Neural cell (in vitro differentiated cells): Measurements from ENCODE around the gene ACTL10. TPM values are rescaled to one million over a fixed set of nuclear protein-coding genes. Genes with fewer than 3 reads are reported as not detected.

ENCODE experiments used
- H2AFZ ChIP-seq: fragments of 200-600, 300-800 bp; sonication (generic), shearing (Covaris generic); 2 replicates; pipeline ENCODE4 v1.6.0; 2014; ENCODE audit warnings: low read depth, mild to moderate bottlenecking, antibody characterized with exemption, low read length, moderate library complexity
- H3F3A ChIP-seq: fragments of 200-600 bp; shearing (Covaris generic); 2 replicates; pipeline ENCODE4 v1.6.1; 2016; ENCODE audit warnings: mild to moderate bottlenecking, moderate library complexity, mixed read lengths, antibody characterized with exemption, low read length; ENCODE audit not compliant: insufficient read depth, poor library complexity, severe bottlenecking
- H3K27ac ChIP-seq: fragments of 200-600, 300-800 bp; sonication (generic), shearing (Covaris generic); 2 replicates; pipeline ENCODE4 v1.5.1; 2014; ENCODE audit warnings: mild to moderate bottlenecking, low read length, moderate library complexity
- H3K27me3 ChIP-seq: fragments of 300-800, 200-600 bp; sonication (generic), shearing (Covaris generic); 2 replicates; pipeline ENCODE4 v1.6.0; 2014; ENCODE audit warnings: mild to moderate bottlenecking, low read depth, low read length, moderate library complexity; ENCODE audit not compliant: insufficient read depth
- H3K36me3 ChIP-seq: fragments of 300-800, 200-600 bp; sonication (generic), shearing (Covaris generic); 2 replicates; pipeline ENCODE4 v1.5.1; 2014; ENCODE audit warnings: mild to moderate bottlenecking, antibody characterized with exemption, low read length, moderate library complexity; ENCODE audit not compliant: insufficient read depth
- H3K4me2 ChIP-seq: fragments of 300-800, 200-600 bp; sonication (generic), shearing (Covaris generic); 2 replicates; pipeline ENCODE4 v1.6.0; 2014; ENCODE audit warnings: mild to moderate bottlenecking, low read length
- H3K4me3 ChIP-seq: fragments of 300-800, 200-600 bp; sonication (generic), shearing (Covaris generic); 2 replicates; pipeline ENCODE4 v1.5.1; 2014; ENCODE audit warnings: mild to moderate bottlenecking, low read length, moderate library complexity
- H3K79me2 ChIP-seq: fragments of 200-600 bp; shearing (Covaris generic); replicated peaks from 2 replicates; pipeline ENCODE4 v1.6.0; 2014; ENCODE audit warnings: mild to moderate bottlenecking, low read length, moderate library complexity; ENCODE audit not compliant: insufficient read depth
- H3K9ac ChIP-seq: fragments of 300-800, 200-600 bp; sonication (generic), shearing (Covaris generic); 2 replicates; pipeline ENCODE4 v1.6.1; 2016; ENCODE audit warnings: mild to moderate bottlenecking, low read length, mixed read lengths
- H3K9me2 ChIP-seq: fragments of 200-600 bp; shearing (Covaris generic); 2 replicates; pipeline ENCODE4 v1.6.1; 2016; ENCODE audit warnings: mild to moderate bottlenecking, low read length, mixed read lengths; ENCODE audit not compliant: insufficient read depth
- H3K9me3 ChIP-seq: fragments of 200-600, 300-800 bp; sonication (generic), shearing (Covaris generic); 2 replicates; pipeline ENCODE4 v1.6.1; 2016; ENCODE audit warnings: mild to moderate bottlenecking, mixed run types, low read length, moderate library complexity, mixed read lengths
- H4K20me1 ChIP-seq: fragments of 200-600 bp; shearing (Covaris generic); 2 replicates; pipeline ENCODE4 v1.6.1; 2016; ENCODE audit warnings: mild to moderate bottlenecking, mixed run types; ENCODE audit not compliant: insufficient read depth
- CTCF ChIP-seq: fragments of 450-650 bp; IDR thresholded peaks from 2 replicates; pipeline ENCODE4 v1.5.1; 2014; ENCODE audit warnings: antibody characterized with exemption, mild to moderate bottlenecking, moderate library complexity; ENCODE audit not compliant: poor library complexity, severe bottlenecking
- EP300 ChIP-seq: fragments of 450-650 bp; conservative IDR thresholded peaks from 2 replicates; pipeline ENCODE4 v1.6.1; 2014; ENCODE audit warnings: antibody characterized with exemption, mild to moderate bottlenecking, moderate library complexity; ENCODE audit not compliant: poor library complexity, severe bottlenecking
- EZH2 ChIP-seq: fragments of 200-600, 300-800 bp; shearing (Covaris generic), sonication (generic); IDR thresholded peaks from 2 replicates; pipeline ENCODE4 v1.6.1; 2014; ENCODE audit warnings: antibody characterized with exemption, low read length, borderline replicate concordance, mild to moderate bottlenecking; ENCODE audit not compliant: insufficient read depth, poor library complexity, severe bottlenecking
- MXI1 ChIP-seq: fragments of 450-650 bp; conservative IDR thresholded peaks from 2 replicates; pipeline ENCODE4 v1.6.1; 2014; ENCODE audit warnings: antibody characterized with exemption, mild to moderate bottlenecking; ENCODE audit not compliant: poor library complexity, severe bottlenecking
- POLR2AphosphoS5 ChIP-seq: IDR thresholded peaks from 2 replicates; pipeline ENCODE4 v1.6.1; 2012
- RAD21 ChIP-seq: fragments of 450-650 bp; conservative IDR thresholded peaks from 2 replicates; pipeline ENCODE4 v1.6.1; 2014; ENCODE audit warnings: antibody characterized with exemption, mild to moderate bottlenecking, moderate library complexity
- REST ChIP-seq: IDR thresholded peaks from 2 replicates; pipeline ENCODE4 v1.6.1; 2012; ENCODE audit warnings: borderline replicate concordance
- SMC3 ChIP-seq: fragments of 450-650 bp; conservative IDR thresholded peaks from 2 replicates; pipeline ENCODE4 v1.6.1; 2014; ENCODE audit warnings: antibody characterized with exemption, mild to moderate bottlenecking, moderate library complexity; ENCODE audit not compliant: poor library complexity
- TAF1 ChIP-seq: IDR thresholded peaks from 2 replicates; pipeline ENCODE4 v1.6.1; 2012; ENCODE audit warnings: low read depth
- polyA plus RNA-seq: library from polyadenylated mRNA; depleted of rRNA; stranded (reverse); fragments of >200 nt; gene quantifications from 2 replicates; pipeline ENCODE4 v1.2.3, GENCODE V29; 2014

ACTL10 gene
- polyA plus RNA-seq, 1 donor from 2014 or later, result not detected

GRCh38 chr20:33647603-33648395, 18.9 kb upstream of the ACTL10 start:
- Histone ChIP-seq H3K9me3 (no peaks in the 10 kb centered on the region), H4K20me1 (no peaks in the 10 kb centered on the region), H3K27me3 (no peaks in the 10 kb centered on the region), H3K9ac (no peak overlapping the region), H3K79me2 (no peaks in the 10 kb centered on the region), H3F3A (no peaks in the 10 kb centered on the region), H2AFZ (no peak overlapping the region), H3K27ac (no peak overlapping the region), H3K9me2 (no peaks in the 10 kb centered on the region), H3K4me2 (no peak overlapping the region), H3K36me3 (peaks cover 6% of the 10 kb centered on the region), H3K4me3 (no peak overlapping the region)
- TF ChIP-seq MXI1, result no peak
- no peak for TF ChIP-seq CTCF

GRCh38 chr20:33648396-33649004, 18.2 kb upstream of the ACTL10 start:
- no peak for TF ChIP-seq CTCF
- no peaks in the 10 kb centered on the region for H3K79me2 ChIP-seq
- no peaks in the 10 kb centered on the region for H3K9me2 ChIP-seq
- H3K4me3 ChIP-seq, result no peak overlapping the region
- H3K27me3 ChIP-seq, result no peaks in the 10 kb centered on the region
- H3K9ac ChIP-seq, result no peak overlapping the region
- no peaks in the 10 kb centered on the region for H3F3A ChIP-seq
- H3K4me2 ChIP-seq, result no peak overlapping the region
- peaks cover 6% of the 10 kb centered on the region for H3K36me3 ChIP-seq
- H3K27ac ChIP-seq, result no peak overlapping the region
- no peaks in the 10 kb centered on the region for H4K20me1 ChIP-seq
- no peak overlapping the region for H2AFZ ChIP-seq
- no peaks in the 10 kb centered on the region for H3K9me3 ChIP-seq

- Histone ChIP-seq H3K27me3 (no peaks in the 10 kb centered on the region), H3K9me3 (no peaks in the 10 kb centered on the region), H3K27ac (no peak overlapping the region), H3K4me3 (no peak overlapping the region), H3K36me3 (peaks cover 6% of the 10 kb centered on the region), H3K9ac (no peak overlapping the region), H3K4me2 (no peak overlapping the region), H2AFZ (no peak overlapping the region), H3K79me2 (no peaks in the 10 kb centered on the region), H3F3A (no peaks in the 10 kb centered on the region), H3K9me2 (no peaks in the 10 kb centered on the region), H4K20me1 (no peaks in the 10 kb centered on the region)
- TF ChIP-seq EP300 (no peak), POLR2AphosphoS5 (no peak), EZH2 (no peak), RAD21 (no peak), TAF1 (no peak), CTCF (no peak), SMC3 (no peak), REST (no peak), MXI1 (no peak)
Observed at GRCh38 chr20:33649201-33649681, 17.5 kb upstream of the ACTL10 start.
